HepG2 (cell line): ENCODE measurements around the gene HHIPL1. TPM values are rescaled to one million over a fixed set of nuclear protein-coding genes. Genes with fewer than 3 reads are reported as not detected.

Source experiments
- CC2D1A ChIP-seq: sonication (generic); formaldehyde crosslinking; IDR thresholded peaks from 2 replicates; pipeline ENCODE4 v1.8.1; 2023; ENCODE audit warnings: mild to moderate bottlenecking, missing genetic modification reagents
- CCAR2 ChIP-seq: fragments of 200-400 bp; formaldehyde crosslinking; optimal IDR thresholded peaks from 2 replicates; pipeline ENCODE3; 2018; ENCODE audit warnings: low read depth, mild to moderate bottlenecking, low read length, moderate library complexity
- FOSL2 ChIP-seq: sonication (generic); formaldehyde crosslinking; IDR thresholded peaks from 2 replicates; pipeline ENCODE4 v1.4.0; 2020; ENCODE audit warnings: missing genetic modification reagents
- IRX3 ChIP-seq: sonication (generic); formaldehyde crosslinking; IDR thresholded peaks from 2 replicates; pipeline ENCODE4 v1.8.1; 2023; ENCODE audit warnings: mild to moderate bottlenecking, low read depth, missing genetic modification reagents, borderline replicate concordance
- MTA3 ChIP-seq: sonication (generic); formaldehyde crosslinking; IDR thresholded peaks from 2 replicates; pipeline ENCODE4 v1.4.0; 2020; ENCODE audit warnings: missing genetic modification reagents
- POLR2AphosphoS5 ChIP-seq: IDR thresholded peaks from 2 replicates; pipeline ENCODE4 v1.6.1; 2012; ENCODE audit warnings: low read depth, low read length
- SP2 ChIP-seq: sonication (generic); formaldehyde crosslinking; IDR thresholded peaks from 2 replicates; pipeline ENCODE4 v1.5.1; 2020; ENCODE audit warnings: mild to moderate bottlenecking, missing genetic modification reagents
- SRSF9 ChIP-seq: fragments of 200-400 bp; formaldehyde crosslinking; IDR thresholded peaks from 2 replicates; pipeline ENCODE4 v1.6.1; 2018; ENCODE audit warnings: borderline replicate concordance, mild to moderate bottlenecking, low read depth, low read length; ENCODE audit not compliant: insufficient read depth, poor library complexity, severe bottlenecking
- THAP8 ChIP-seq: sonication (generic); formaldehyde crosslinking; IDR thresholded peaks from 2 replicates; pipeline ENCODE4 v1.5.1; 2020; ENCODE audit warnings: missing genetic modification reagents, mild to moderate bottlenecking, borderline replicate concordance
- ZEB1 ChIP-seq: IDR thresholded peaks from 2 replicates; pipeline ENCODE4 v1.6.1; 2012; ENCODE audit warnings: mild to moderate bottlenecking, low read depth, inconsistent platforms; ENCODE audit not compliant: insufficient replicate concordance
- ZKSCAN5 ChIP-seq: sonication (generic); formaldehyde crosslinking; IDR thresholded peaks from 2 replicates; pipeline ENCODE4 v1.5.1; 2020; ENCODE audit warnings: mild to moderate bottlenecking, missing genetic modification reagents
- ZNF280D ChIP-seq: sonication (generic); formaldehyde crosslinking; IDR thresholded peaks from 2 replicates; pipeline ENCODE4 v1.5.1; 2020; ENCODE audit warnings: mild to moderate bottlenecking, missing genetic modification reagents
- ZNF33A ChIP-seq: sonication (generic); formaldehyde crosslinking; IDR thresholded peaks from 2 replicates; pipeline ENCODE4 v1.5.1; 2020; ENCODE audit warnings: missing genetic modification reagents, mild to moderate bottlenecking, moderate library complexity, borderline replicate concordance
- ZNF350 ChIP-seq: sonication (generic); formaldehyde crosslinking; IDR thresholded peaks from 2 replicates; pipeline ENCODE4 v1.4.0; 2020; ENCODE audit warnings: mild to moderate bottlenecking, low read depth, missing genetic modification reagents, borderline replicate concordance
- ZNF782 ChIP-seq: sonication (generic); formaldehyde crosslinking; IDR thresholded peaks from 2 replicates; pipeline ENCODE4 v1.4.0; 2020; ENCODE audit warnings: missing genetic modification reagents, mild to moderate bottlenecking, borderline replicate concordance
- polyA plus RNA-seq, 8 experiments: library from polyadenylated mRNA; depleted of rRNA in 3 of 8; stranded (reverse) in 7 of 8; unstranded in 1 of 8; fragments of >200 nt; fragmentation: Illumina TruSeq in 4 of 8; extraction: Trizol in 4 of 8; gene quantifications; 2 replicates each; pipeline versions ENCODE4 v1.2.1 to v1.2.3, GENCODE V29; 2011 to 2016; ENCODE audit warnings: low read depth in 4 of 8, missing spikeins in 1 of 8, mixed read lengths in 1 of 8; ENCODE audit not compliant: insufficient read depth in 1 of 8
- total RNA-seq, 5 experiments: library from RNA; depleted of rRNA; stranded (reverse); fragments of >200 nt; fragmentation: Illumina TruSeq; extraction: Trizol; gene quantifications; 2 replicates each; pipeline ENCODE4 v1.2.3, GENCODE V29; 2016; ENCODE audit warnings: low read depth in 1 of 5
- TF ChIP-seq, protein P1 (sequence below): sonication (generic); formaldehyde crosslinking; conservative IDR thresholded peaks from 2 replicates; pipeline ENCODE4 v1.4.0; 2020; ENCODE audit warnings: missing genetic modification reagents
- TF ChIP-seq, protein P2 (sequence below): sonication (generic); formaldehyde crosslinking; IDR thresholded peaks from 2 replicates; pipeline ENCODE4 v1.5.1; 2020; ENCODE audit warnings: missing genetic modification reagents, mild to moderate bottlenecking, borderline replicate concordance

The HHIPL1 gene
- total and polyA plus RNA-seq, 2 of the 13 experiments (the other 11 are each of a cell fraction or from before 2014, with no cell fraction given), result not detected

GRCh38 chr14:99603471-99604277 is 41.3 kb upstream of the HHIPL1 start, which contains the start of gene CCDC85C (continued):
- TF ChIP-seq ZNF33A (no peak), ZKSCAN5 (CRISPR knock-in tag) (no peak), ZEB1 (no peak), ZNF350 (peak; percentile 30; the same call in 1 of the 2 replicates), ZNF280D (CRISPR knock-in tag) (no peak), POLR2AphosphoS5 (peak; percentile 27; the same call in 1 of the 2 replicates), SP2 (peak; percentile 51; the same call in 1 of the 2 replicates), SRSF9 (no peak), MTA3 (CRISPR knock-in tag) (no peak), ZNF782 (peak; percentile 98; the same call in 1 of the 2 replicates), CCAR2 (no peak), THAP8 (peak; percentile 90; the same call in 1 of the 2 replicates), FOSL2 (CRISPR knock-in tag) (0 out of 2 replicates have a peak, but pooled peaks have one; percentile 12), IRX3 (CRISPR knock-in tag) (peak; percentile 95), CC2D1A (CRISPR knock-in tag) (peak; percentile 93; the same call in 1 of the 2 replicates)
- TF ChIP-seq, protein P1, sequence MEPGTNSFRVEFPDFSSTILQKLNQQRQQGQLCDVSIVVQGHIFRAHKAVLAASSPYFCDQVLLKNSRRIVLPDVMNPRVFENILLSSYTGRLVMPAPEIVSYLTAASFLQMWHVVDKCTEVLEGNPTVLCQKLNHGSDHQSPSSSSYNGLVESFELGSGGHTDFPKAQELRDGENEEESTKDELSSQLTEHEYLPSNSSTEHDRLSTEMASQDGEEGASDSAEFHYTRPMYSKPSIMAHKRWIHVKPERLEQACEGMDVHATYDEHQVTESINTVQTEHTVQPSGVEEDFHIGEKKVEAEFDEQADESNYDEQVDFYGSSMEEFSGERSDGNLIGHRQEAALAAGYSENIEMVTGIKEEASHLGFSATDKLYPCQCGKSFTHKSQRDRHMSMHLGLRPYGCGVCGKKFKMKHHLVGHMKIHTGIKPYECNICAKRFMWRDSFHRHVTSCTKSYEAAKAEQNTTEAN (CRISPR knock-in tag), result peak; percentile 98
- TF ChIP-seq, protein P2, sequence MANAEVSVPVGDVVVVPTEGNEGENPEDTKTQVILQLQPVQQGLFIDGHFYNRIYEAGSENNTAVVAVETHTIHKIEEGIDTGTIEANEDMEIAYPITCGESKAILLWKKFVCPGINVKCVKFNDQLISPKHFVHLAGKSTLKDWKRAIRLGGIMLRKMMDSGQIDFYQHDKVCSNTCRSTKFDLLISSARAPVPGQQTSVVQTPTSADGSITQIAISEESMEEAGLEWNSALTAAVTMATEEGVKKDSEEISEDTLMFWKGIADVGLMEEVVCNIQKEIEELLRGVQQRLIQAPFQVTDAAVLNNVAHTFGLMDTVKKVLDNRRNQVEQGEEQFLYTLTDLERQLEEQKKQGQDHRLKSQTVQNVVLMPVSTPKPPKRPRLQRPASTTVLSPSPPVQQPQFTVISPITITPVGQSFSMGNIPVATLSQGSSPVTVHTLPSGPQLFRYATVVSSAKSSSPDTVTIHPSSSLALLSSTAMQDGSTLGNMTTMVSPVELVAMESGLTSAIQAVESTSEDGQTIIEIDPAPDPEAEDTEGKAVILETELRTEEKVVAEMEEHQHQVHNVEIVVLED, result no peak
